DOHH2 (cell line): ENCODE results near the gene ITPR2.

ENCODE experiments used
- H3F3A ChIP-seq: fragments of 200-600 bp; sonication (generic), shearing (Covaris generic); 2 replicates; pipeline ENCODE4 v1.6.0; 2016; ENCODE audit warnings: antibody characterized with exemption, mild to moderate bottlenecking; ENCODE audit not compliant: control insufficient read depth, insufficient read depth
- H3K27ac ChIP-seq: fragments of 200-600 bp; sonication (generic); 2 replicates; pipeline ENCODE4 v1.5.1; 2014; ENCODE audit warnings: low read depth, mild to moderate bottlenecking, low read length, moderate library complexity
- H3K27me3 ChIP-seq: fragments of 200-600 bp; sonication (generic); 2 replicates; pipeline ENCODE4 v1.6.1; 2014; ENCODE audit warnings: mild to moderate bottlenecking, low read length, mixed read lengths; ENCODE audit not compliant: control insufficient read depth
- H3K36me3 ChIP-seq: fragments of 200-600 bp; sonication (generic); 2 replicates; pipeline ENCODE4 v1.6.1; 2014; ENCODE audit warnings: mild to moderate bottlenecking, low read length, moderate library complexity, mixed read lengths; ENCODE audit not compliant: control insufficient read depth
- H3K4me1 ChIP-seq: fragments of 200-600 bp; sonication (generic); 2 replicates; pipeline ENCODE4 v1.6.1; 2014; ENCODE audit warnings: mild to moderate bottlenecking, low read length, mixed read lengths; ENCODE audit not compliant: control insufficient read depth
- H3K4me2 ChIP-seq: fragments of 200-600 bp; sonication (generic); 2 replicates; pipeline ENCODE4 v1.6.0; 2014; ENCODE audit warnings: mild to moderate bottlenecking, low read length, moderate library complexity
- H3K4me3 ChIP-seq: fragments of 200-600 bp; sonication (generic); 2 replicates; pipeline ENCODE4 v1.5.1; 2014; ENCODE audit warnings: mild to moderate bottlenecking, low read length, mixed read lengths
- H3K79me2 ChIP-seq: fragments of 200-600 bp; sonication (generic); 2 replicates; pipeline ENCODE4 v1.6.1; 2014; ENCODE audit warnings: mild to moderate bottlenecking, low read length, mixed read lengths; ENCODE audit not compliant: control insufficient read depth
- H3K9me2 ChIP-seq: fragments of 200-600 bp; sonication (generic); replicated peaks from 2 replicates; pipeline ENCODE4 v1.6.1; 2014; ENCODE audit warnings: mild to moderate bottlenecking, low read length, mixed read lengths; ENCODE audit not compliant: control insufficient read depth
- H3K9me3 ChIP-seq: fragments of 200-600 bp; sonication (generic); 2 replicates; pipeline ENCODE4 v1.6.1; 2014; ENCODE audit warnings: antibody characterized with exemption, low read length, mixed read lengths; ENCODE audit not compliant: control insufficient read depth, insufficient read depth
- H4K20me1 ChIP-seq: fragments of 200-600 bp; sonication (generic); 2 replicates; pipeline ENCODE4 v1.6.0; 2014; ENCODE audit warnings: low read depth, mild to moderate bottlenecking, antibody characterized with exemption, low read length, moderate library complexity; ENCODE audit not compliant: control insufficient read depth, insufficient read depth
- CTCF ChIP-seq: fragments of 200-600 bp; sonication (generic); IDR thresholded peaks from one replicate; pipeline ENCODE4 v1.5.1; 2014; ENCODE audit warnings: antibody characterized with exemption, mild to moderate bottlenecking, low read depth, low read length; ENCODE audit not compliant: poor library complexity, severe bottlenecking
- EZH2phosphoT487 ChIP-seq: fragments of 200-600 bp; sonication (generic); IDR thresholded peaks from 2 replicates; pipeline ENCODE4 v1.6.1; 2017; ENCODE audit warnings: borderline replicate concordance, mild to moderate bottlenecking, antibody characterized with exemption, low read length, moderate library complexity, mixed read lengths

ITPR2 gene

GRCh38 chr12:26832822-26833742 lies at the start of gene ITPR2:
Gene ITPR2 (minus strand): TSS chr12:26833194. CDS start chr12:26832781, 413 bp downstream.
- Histone ChIP-seq H3K36me3 (peaks cover 12% of the 10 kb centered on the region), H3K27me3 (no peaks in the 10 kb centered on the region), H3K79me2 (peaks cover 39% of the 10 kb centered on the region), H3K4me1 (peaks cover 45% of the 10 kb centered on the region), H3F3A (peaks cover 6% of the 10 kb centered on the region; the same call in 1 of the 2 replicates), H4K20me1 (peaks cover 12% of the 10 kb centered on the region), H3K27ac (peak within 1 kb of the TSS; percentile 87), H3K9me2 (no peaks in the 10 kb centered on the region), H3K9me3 (no peaks in the 10 kb centered on the region), H3K4me3 (peak within 1 kb of the TSS; percentile 97), H3K4me2 (peak within 1 kb of the TSS; percentile 96)
- TF ChIP-seq EZH2phosphoT487: no peak
- TF ChIP-seq CTCF: peak; percentile 15

GRCh38 chr12:26880625-26881024 lies 47.6 kb upstream of the ITPR2 start:
- Histone ChIP-seq H3K9me2 (no peaks in the 10 kb centered on the region), H3K27me3 (no peaks in the 10 kb centered on the region), H3K4me1 (peaks cover 24% of the 10 kb centered on the region), H3K79me2 (no peaks in the 10 kb centered on the region), H3K9me3 (no peaks in the 10 kb centered on the region), H3F3A (peaks cover 15% of the 10 kb centered on the region), H3K27ac (no peak overlapping the region), H3K36me3 (no peaks in the 10 kb centered on the region), H3K4me2 (no peak overlapping the region), H3K4me3 (no peak overlapping the region), H4K20me1 (no peaks in the 10 kb centered on the region)
- no peak for TF ChIP-seq CTCF

GRCh38 chr12:26878661-26879119 lies 45.7 kb upstream of the ITPR2 start:
- no peaks in the 10 kb centered on the region for H3K9me3 ChIP-seq
- peak overlapping the region; percentile 56 for H3K4me3 ChIP-seq
- TF ChIP-seq CTCF (no peak), EZH2phosphoT487 (no peak)
- H3K4me2 ChIP-seq: peak overlapping the region; percentile 77
- peaks cover 15% of the 10 kb centered on the region for H3F3A ChIP-seq
- H3K9me2 ChIP-seq: no peaks in the 10 kb centered on the region
- no peaks in the 10 kb centered on the region for H3K79me2 ChIP-seq
- H3K4me1 ChIP-seq: peaks cover 20% of the 10 kb centered on the region
- H3K27ac ChIP-seq: peak overlapping the region; percentile 8; the same call in 1 of the 2 replicates
- H3K27me3 ChIP-seq: no peaks in the 10 kb centered on the region
- no peaks in the 10 kb centered on the region for H4K20me1 ChIP-seq
- no peaks in the 10 kb centered on the region for H3K36me3 ChIP-seq
